ENCODE results near the gene PCDH1.

The PCDH1 gene

GRCh38 chr5:141914797-141915196 is 36.6 kb upstream of the PCDH1 start:
- Histone ChIP-seq H3K36me3 (no peaks in the 10 kb centered on the region), H3K27ac (no peak overlapping the region), H3K4me3 (no peak overlapping the region), H3K4me2 (no peak overlapping the region), H3K27me3 (peaks cover 33% of the 10 kb centered on the region), H3K9ac (no peak overlapping the region), H3K4me1 (peaks cover 12% of the 10 kb centered on the region), H4K20me1 (no peaks in the 10 kb centered on the region), H3K9me3 (no peaks in the 10 kb centered on the region)
- TF ChIP-seq Cebpa-rat (IDR thresholded peaks at IDR 0.05), result no peak

GRCh38 chr5:141914199-141914743 is 36.1 kb upstream of the PCDH1 start:
- H3K4me3 ChIP-seq, result peak overlapping the region; percentile 47
- no peaks in the 10 kb centered on the region for H4K20me1 ChIP-seq
- H3K27ac ChIP-seq, result no peak overlapping the region
- H3K9ac ChIP-seq, result 0 out of 2 replicates have a peak overlapping the region, but pooled peaks have one; percentile 48
- peaks cover 12% of the 10 kb centered on the region for H3K4me1 ChIP-seq
- no peaks in the 10 kb centered on the region for H3K36me3 ChIP-seq
- no peaks in the 10 kb centered on the region for H3K9me3 ChIP-seq
- H3K27me3 ChIP-seq, result peaks cover 33% of the 10 kb centered on the region
- H3K4me2 ChIP-seq, result peak overlapping the region; percentile 71
- TF ChIP-seq Cebpa-rat (IDR thresholded peaks at IDR 0.05), result no peak

- no peaks in the 10 kb centered on the region for H3K36me3 ChIP-seq
- H3K4me3 ChIP-seq, result peak overlapping the region; percentile 47
- H3K9me3 ChIP-seq, result no peaks in the 10 kb centered on the region
- H3K9ac ChIP-seq, result 0 out of 2 replicates have a peak overlapping the region, but pooled peaks have one; percentile 48
- no peak overlapping the region for H3K27ac ChIP-seq
- H4K20me1 ChIP-seq, result no peaks in the 10 kb centered on the region
- H3K4me1 ChIP-seq, result peaks cover 12% of the 10 kb centered on the region
- peak overlapping the region; percentile 71 for H3K4me2 ChIP-seq
- H3K27me3 ChIP-seq, result peaks cover 33% of the 10 kb centered on the region
- no peak for TF ChIP-seq Cebpa-rat (IDR thresholded peaks at IDR 0.05)
These were observed 35.5 kb upstream of the PCDH1 start for GRCh38 chr5:141913560-141914198.

- Histone ChIP-seq H3K36me3 (no peaks in the 10 kb centered on the region), H3K27ac (no peak overlapping the region), H3K4me3 (no peak overlapping the region), H3K27me3 (peaks cover 28% of the 10 kb centered on the region), H3K9me3 (peaks cover 9% of the 10 kb centered on the region; the same call in 1 of the 2 replicates), H3K4me2 (no peak overlapping the region), H3K4me1 (peaks cover 12% of the 10 kb centered on the region), H4K20me1 (no peaks in the 10 kb centered on the region), H3K9ac (no peak overlapping the region)
- no peak for TF ChIP-seq Cebpa-rat (IDR thresholded peaks at IDR 0.05)
These were observed 32.1 kb upstream of the PCDH1 start for GRCh38 chr5:141910271-141910673.

GRCh38 chr5:141909212-141909611 is 31.0 kb upstream of the PCDH1 start:
- Histone ChIP-seq H3K4me1 (peaks cover 9% of the 10 kb centered on the region), H3K27me3 (peaks cover 17% of the 10 kb centered on the region), H3K9me3 (peaks cover 9% of the 10 kb centered on the region; the same call in 1 of the 2 replicates), H3K27ac (no peak overlapping the region), H4K20me1 (no peaks in the 10 kb centered on the region), H3K9ac (no peak overlapping the region), H3K4me2 (no peak overlapping the region), H3K36me3 (no peaks in the 10 kb centered on the region), H3K4me3 (no peak overlapping the region)
- TF ChIP-seq Cebpa-rat (IDR thresholded peaks at IDR 0.05), result no peak

GRCh38 chr5:141908796-141909195 is 30.6 kb upstream of the PCDH1 start:
- Histone ChIP-seq H4K20me1 (no peaks in the 10 kb centered on the region), H3K9ac (no peak overlapping the region), H3K27me3 (peaks cover 13% of the 10 kb centered on the region), H3K4me3 (no peak overlapping the region), H3K9me3 (peaks cover 9% of the 10 kb centered on the region; the same call in 1 of the 2 replicates), H3K27ac (no peak overlapping the region), H3K4me2 (no peak overlapping the region), H3K4me1 (peaks cover 5% of the 10 kb centered on the region), H3K36me3 (no peaks in the 10 kb centered on the region)
- TF ChIP-seq Cebpa-rat (IDR thresholded peaks at IDR 0.05), result no peak

GRCh38 chr5:141906972-141907371 is 28.8 kb upstream of the PCDH1 start:
- no peak for TF ChIP-seq Cebpa-rat (IDR thresholded peaks at IDR 0.05)
- no peak overlapping the region for H3K4me2 ChIP-seq
- H4K20me1 ChIP-seq, result no peaks in the 10 kb centered on the region
- no peak overlapping the region for H3K9ac ChIP-seq
- no peak overlapping the region for H3K27ac ChIP-seq
- H3K4me3 ChIP-seq, result no peak overlapping the region
- no peaks in the 10 kb centered on the region for H3K27me3 ChIP-seq
- no peaks in the 10 kb centered on the region for H3K4me1 ChIP-seq
- no peaks in the 10 kb centered on the region for H3K36me3 ChIP-seq
- peaks cover 9% of the 10 kb centered on the region; the same call in 1 of the 2 replicates for H3K9me3 ChIP-seq

- Histone ChIP-seq H3K4me1 (no peaks in the 10 kb centered on the region), H3K36me3 (no peaks in the 10 kb centered on the region), H3K9ac (no peak overlapping the region), H3K4me3 (no peak overlapping the region), H4K20me1 (no peaks in the 10 kb centered on the region), H3K27me3 (no peaks in the 10 kb centered on the region), H3K4me2 (no peak overlapping the region), H3K9me3 (peaks cover 9% of the 10 kb centered on the region; the same call in 1 of the 2 replicates), H3K27ac (no peak overlapping the region)
- TF ChIP-seq Cebpa-rat (IDR thresholded peaks at IDR 0.05), result no peak
These were observed 28.3 kb upstream of the PCDH1 start for GRCh38 chr5:141906517-141906916.

- H4K20me1 ChIP-seq, result no peaks in the 10 kb centered on the region
- H3K4me2 ChIP-seq, result no peak overlapping the region
- no peak overlapping the region for H3K9ac ChIP-seq
- TF ChIP-seq Cebpa-rat (IDR thresholded peaks at IDR 0.05), result no peak
- H3K27me3 ChIP-seq, result no peaks in the 10 kb centered on the region
- no peaks in the 10 kb centered on the region for H3K36me3 ChIP-seq
- H3K9me3 ChIP-seq, result peaks cover 9% of the 10 kb centered on the region; the same call in 1 of the 2 replicates
- H3K27ac ChIP-seq, result no peak overlapping the region
- no peak overlapping the region for H3K4me3 ChIP-seq
- no peaks in the 10 kb centered on the region for H3K4me1 ChIP-seq
These were observed 26.3 kb upstream of the PCDH1 start for GRCh38 chr5:141904551-141904950.

- H3K9ac ChIP-seq, result no peak overlapping the region
These were observed 25.1 kb upstream of the PCDH1 start for GRCh38 chr5:141903261-141903660.

More at GRCh38 chr5:141903261-141903660, 25.1 kb upstream of the PCDH1 start:
- no peak overlapping the region for H3K27ac ChIP-seq
- H3K36me3 ChIP-seq, result no peaks in the 10 kb centered on the region
- no peak for TF ChIP-seq Cebpa-rat (IDR thresholded peaks at IDR 0.05)
- H3K4me1 ChIP-seq, result no peaks in the 10 kb centered on the region
- no peak overlapping the region for H3K4me2 ChIP-seq
- peaks cover 9% of the 10 kb centered on the region; the same call in 1 of the 2 replicates for H3K9me3 ChIP-seq
- H3K4me3 ChIP-seq, result no peak overlapping the region
- H4K20me1 ChIP-seq, result no peaks in the 10 kb centered on the region
- no peaks in the 10 kb centered on the region for H3K27me3 ChIP-seq
